GM03348 (cell line): ENCODE results near the gene TLCD1.

ENCODE experiments used
- DNase-seq: peaks from one replicate; pipeline ENCODE4 v3.0.0; 2012; ENCODE audit warnings: low spot score

Gene TLCD1

GRCh38 chr17:28686296-28686695 lies 39.7 kb downstream of the TLCD1 start:
- no peak for DNase-seq

GRCh38 chr17:28685366-28685765 lies 40.7 kb downstream of the TLCD1 start:
- DNase-seq = no peak

- no peak for DNase-seq
Observed at GRCh38 chr17:28684963-28685362, 41.1 kb downstream of the TLCD1 start.

- DNase-seq = no peak
Observed at GRCh38 chr17:28682655-28683054, 43.4 kb downstream of the TLCD1 start.

- no peak for DNase-seq
Observed at GRCh38 chr17:28675980-28676379, 50.1 kb downstream of the TLCD1 start.

- DNase-seq = peak; percentile 49
Observed at GRCh38 chr17:28675490-28675889, 50.5 kb downstream of the TLCD1 start.
